Left ventricle myocardium inferior (tissue), 1 donor: Measurements from ENCODE around the gene LINC00305. TPM values are rescaled to one million over a fixed set of nuclear protein-coding genes. Genes with fewer than 3 reads are reported as not detected.

Experiments
- DNase-seq: peaks from one replicate; pipeline ENCODE4 v3.0.0-alpha.2; 2020
- H3K27ac ChIP-seq: fragments of 200-600 bp; replicated peaks from 2 replicates; pipeline ENCODE4 v1.8.0; 2021
- H3K27me3 ChIP-seq: fragments of 200-600 bp; 2 replicates; pipeline ENCODE4 v1.8.0; 2021; ENCODE audit warnings: low read depth
- H3K36me3 ChIP-seq: fragments of 200-600 bp; 2 replicates; pipeline ENCODE4 v1.8.0; 2021
- H3K4me1 ChIP-seq: fragments of 200-600 bp; 2 replicates; pipeline ENCODE4 v1.8.0; 2021
- H3K4me3 ChIP-seq: fragments of 200-600 bp; 2 replicates; pipeline ENCODE4 v1.8.0; 2021; ENCODE audit warnings: mild to moderate bottlenecking, moderate library complexity
- H3K9me3 ChIP-seq: fragments of 200-600 bp; replicated peaks from 2 replicates; pipeline ENCODE4 v1.8.0; 2021
- intact Hi-C: fragments of 100-400 bp; cut with micrococcal nuclease; formaldehyde crosslinking; loops from one replicate; pipeline ENCODE4 v1.11.0; 2022
- total RNA-seq: library from RNA; stranded (reverse); fragmentation: NEBNext Ultra II Directional; extraction: Animal tissue kit (Norgen Biotek cat#: 25700); gene quantifications from one replicate; pipeline ENCODE4 v1.2.1, GENCODE V29; 2021
- TF ChIP-seq, protein P1 (sequence below): fragments of 200-600 bp; IDR thresholded peaks from 2 replicates; pipeline ENCODE4 v1.8.0; 2021; ENCODE audit warnings: antibody characterized with exemption, mild to moderate bottlenecking, borderline replicate concordance
- donor health status: DM: no; HTN: yes; CAD: no; lungs with severe emphysema.

Gene LINC00305
- total RNA-seq, 1 donor from 2014 or later = not detected

DNA sequence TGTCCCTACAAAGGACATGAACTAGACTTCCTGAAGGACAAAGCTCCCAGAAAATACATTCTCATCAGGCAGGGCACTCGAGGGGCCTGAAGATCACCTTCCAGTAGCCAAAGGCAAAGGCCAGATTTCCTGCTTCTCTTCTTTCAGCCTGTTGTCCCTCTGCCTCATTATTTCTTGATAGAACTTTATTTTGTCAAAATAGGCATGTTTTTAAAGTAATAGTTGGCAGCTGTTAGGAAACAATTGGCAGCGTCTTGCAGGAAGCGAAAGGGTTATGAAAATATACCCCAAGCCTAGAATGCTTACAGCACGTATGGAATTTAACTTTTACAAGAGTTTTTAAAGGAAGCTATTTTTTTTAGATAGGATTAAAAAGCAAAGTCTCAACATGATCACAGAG lies 74.9 kb downstream of the LINC00305 start:
- H3K36me3 ChIP-seq = no peaks in the 10 kb centered on the region
- TF ChIP-seq, protein P1, sequence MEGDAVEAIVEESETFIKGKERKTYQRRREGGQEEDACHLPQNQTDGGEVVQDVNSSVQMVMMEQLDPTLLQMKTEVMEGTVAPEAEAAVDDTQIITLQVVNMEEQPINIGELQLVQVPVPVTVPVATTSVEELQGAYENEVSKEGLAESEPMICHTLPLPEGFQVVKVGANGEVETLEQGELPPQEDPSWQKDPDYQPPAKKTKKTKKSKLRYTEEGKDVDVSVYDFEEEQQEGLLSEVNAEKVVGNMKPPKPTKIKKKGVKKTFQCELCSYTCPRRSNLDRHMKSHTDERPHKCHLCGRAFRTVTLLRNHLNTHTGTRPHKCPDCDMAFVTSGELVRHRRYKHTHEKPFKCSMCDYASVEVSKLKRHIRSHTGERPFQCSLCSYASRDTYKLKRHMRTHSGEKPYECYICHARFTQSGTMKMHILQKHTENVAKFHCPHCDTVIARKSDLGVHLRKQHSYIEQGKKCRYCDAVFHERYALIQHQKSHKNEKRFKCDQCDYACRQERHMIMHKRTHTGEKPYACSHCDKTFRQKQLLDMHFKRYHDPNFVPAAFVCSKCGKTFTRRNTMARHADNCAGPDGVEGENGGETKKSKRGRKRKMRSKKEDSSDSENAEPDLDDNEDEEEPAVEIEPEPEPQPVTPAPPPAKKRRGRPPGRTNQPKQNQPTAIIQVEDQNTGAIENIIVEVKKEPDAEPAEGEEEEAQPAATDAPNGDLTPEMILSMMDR = no peak
- no peak for DNase-seq
- no peak overlapping the region for H3K27ac ChIP-seq
- intact Hi-C loops = no loop called here
- H3K27me3 ChIP-seq = no peaks in the 10 kb centered on the region
- H3K4me1 ChIP-seq = no peaks in the 10 kb centered on the region
- H3K9me3 ChIP-seq = peaks cover 8% of the 10 kb centered on the region
- no peak overlapping the region for H3K4me3 ChIP-seq

DNA sequence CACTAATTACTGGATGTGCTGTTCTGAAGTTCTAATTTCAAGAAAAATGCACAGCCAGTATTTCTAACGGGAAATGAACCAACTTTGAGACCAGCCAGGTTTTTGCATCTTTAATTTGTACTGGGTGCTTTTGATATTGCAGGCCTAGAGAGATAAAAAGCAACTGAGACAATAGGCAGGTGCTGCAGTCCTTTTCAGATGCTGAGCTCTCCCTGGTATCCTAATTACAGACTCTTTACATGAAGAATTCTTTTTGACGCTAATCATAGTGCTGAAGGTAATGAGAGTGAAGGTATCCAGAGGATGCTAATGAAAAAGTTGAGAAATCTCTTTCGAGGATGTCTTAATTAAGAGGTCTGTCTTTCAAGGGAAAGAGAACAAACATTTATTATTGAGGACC lies 93.9 kb downstream of the LINC00305 start:
- TF ChIP-seq, protein P1 = no peak
- H3K27me3 ChIP-seq = no peaks in the 10 kb centered on the region
- peaks cover 16% of the 10 kb centered on the region for H3K9me3 ChIP-seq
- H3K36me3 ChIP-seq = no peaks in the 10 kb centered on the region
- H3K27ac ChIP-seq = no peak overlapping the region
- no peak overlapping the region for H3K4me3 ChIP-seq
- no peaks in the 10 kb centered on the region for H3K4me1 ChIP-seq
- intact Hi-C loops = no loop called here
- no peak for DNase-seq

DNA sequence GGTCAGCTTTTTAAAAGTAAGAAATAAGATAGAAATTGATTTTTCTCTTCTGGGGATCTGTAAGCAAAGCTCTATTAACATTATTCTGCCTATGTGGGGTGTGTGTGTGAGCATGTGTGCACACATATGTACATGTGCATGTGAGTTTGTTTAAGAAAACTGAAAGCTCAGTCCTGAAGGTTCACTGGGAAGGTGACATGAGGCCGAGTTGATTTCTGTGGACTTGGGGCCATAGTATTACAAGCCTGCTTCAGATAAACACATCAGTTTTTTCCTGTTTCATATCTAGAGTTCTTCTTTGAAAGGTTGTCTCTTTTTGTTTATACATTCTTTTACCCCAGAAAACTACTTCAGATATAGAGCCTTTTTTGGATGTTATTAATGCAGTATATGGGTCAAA lies 95.6 kb downstream of the LINC00305 start:
- Histone ChIP-seq H3K4me3 (no peak overlapping the region), H3K4me1 (no peaks in the 10 kb centered on the region), H3K27ac (no peak overlapping the region), H3K36me3 (no peaks in the 10 kb centered on the region), H3K9me3 (no peaks in the 10 kb centered on the region), H3K27me3 (no peaks in the 10 kb centered on the region)
- intact Hi-C loops = no loop called here
- TF ChIP-seq, protein P1 = no peak
- DNase-seq = no peak

DNA sequence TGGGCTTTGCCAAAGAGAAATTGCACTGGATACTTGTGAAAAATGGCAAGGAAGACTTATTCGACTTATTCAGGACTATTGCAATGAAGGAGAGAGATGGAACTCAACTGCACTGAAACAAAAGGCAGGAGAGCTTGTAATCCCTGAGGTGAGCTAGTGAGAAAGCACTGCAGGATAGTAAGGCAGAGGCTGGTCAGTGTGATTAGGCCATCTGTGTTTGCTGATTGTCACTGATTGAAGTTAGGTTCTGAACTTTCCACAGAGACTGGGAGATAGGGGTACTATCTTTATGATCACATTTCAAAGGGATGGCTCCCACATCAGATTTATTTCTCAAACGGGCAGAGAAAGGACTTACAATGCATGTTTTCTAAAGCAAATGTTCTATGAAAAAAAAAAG lies 96.1 kb downstream of the LINC00305 start:
- no peaks in the 10 kb centered on the region for H3K27me3 ChIP-seq
- H3K36me3 ChIP-seq = no peaks in the 10 kb centered on the region
- TF ChIP-seq, protein P1 = no peak
- H3K4me1 ChIP-seq = no peaks in the 10 kb centered on the region
- DNase-seq = no peak
- no peak overlapping the region for H3K4me3 ChIP-seq
- intact Hi-C loops = no loop called here
- H3K27ac ChIP-seq = no peak overlapping the region
- H3K9me3 ChIP-seq = no peaks in the 10 kb centered on the region

DNA sequence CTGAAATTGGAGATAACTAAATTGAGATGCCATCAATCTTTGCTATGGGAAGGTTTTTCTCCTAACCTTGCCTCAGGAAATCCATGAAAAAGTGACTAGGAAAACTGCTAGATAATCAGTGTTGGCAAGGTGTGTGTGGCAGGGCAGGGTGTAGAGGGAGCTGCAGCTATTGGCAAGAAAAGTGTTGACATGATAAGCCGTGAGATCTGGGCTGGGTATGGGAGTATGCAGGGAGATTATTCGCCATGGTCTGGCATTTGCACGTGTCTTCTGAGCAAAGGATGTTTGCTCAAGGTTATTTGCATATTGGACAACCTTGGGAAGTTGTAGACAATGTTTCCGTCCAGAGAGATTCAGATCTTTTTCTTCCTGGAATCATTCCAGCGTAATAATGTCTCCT lies 104.3 kb downstream of the LINC00305 start:
- Histone ChIP-seq H3K4me3 (no peak overlapping the region), H3K27ac (no peak overlapping the region), H3K9me3 (peaks cover 17% of the 10 kb centered on the region), H3K4me1 (no peaks in the 10 kb centered on the region), H3K36me3 (no peaks in the 10 kb centered on the region), H3K27me3 (no peaks in the 10 kb centered on the region)
- intact Hi-C loops = no loop called here
- TF ChIP-seq, protein P1 = no peak
- DNase-seq = no peak
